ENCODE results near the gene RTKN. TPM values are rescaled to one million over a fixed set of nuclear protein-coding genes. Genes with fewer than 3 reads are reported as not detected.

Gene RTKN
- total RNA-seq, 1 experiment from 2014 or later, result 94.0 TPM

GRCh38 chr2:74415762-74416395 lies 25.9 kb downstream of the RTKN start (continued):
- no peak for TF ChIP-seq ZBTB33 (IDR thresholded peaks at IDR 0.05; ENCODE audit: extremely low read depth, insufficient replicate concordance, low read length)
- TF ChIP-seq TCF7L2 (IDR thresholded peaks at IDR 0.05; ENCODE audit: borderline replicate concordance, extremely low read depth, insufficient read depth, insufficient read length), result no peak
- no peak for TF ChIP-seq SP1 (IDR thresholded peaks at IDR 0.05; ENCODE audit: low read depth)
- TF ChIP-seq SIN3A (IDR thresholded peaks at IDR 0.05; ENCODE audit: low read depth), result no peak
- TF ChIP-seq REST (IDR thresholded peaks at IDR 0.05; ENCODE audit: low read depth), result no peak
- TF ChIP-seq YY1 (IDR thresholded peaks at IDR 0.05; ENCODE audit: extremely low read depth, insufficient replicate concordance, low read depth, low read length), result no peak
- no peak for TF ChIP-seq JUND (IDR thresholded peaks at IDR 0.05)
